Peyer's patch (tissue), 4 donors: ENCODE data around the gene LTO1. TPM values are rescaled to one million over a fixed set of nuclear protein-coding genes. Genes with fewer than 3 reads are reported as not detected.

ENCODE experiments used
- DNase-seq, 3 donors: peaks; one replicate each; pipeline ENCODE4 v3.0.0-alpha.2; 2017 to 2019
- H3K27ac ChIP-seq, 4 donors: fragments of 200-600 bp; sonication (generic); one replicate each; pipeline ENCODE4 v1.5.1; 2016 to 2019
- H3K27me3 ChIP-seq, 2 donors: fragments of 200-600 bp; sonication (generic); one replicate each; pipeline ENCODE4 v1.5.1; 2019
- H3K36me3 ChIP-seq, 3 donors: fragments of 200-600 bp; sonication (generic); one replicate each; pipeline ENCODE4 v1.5.1; 2016 to 2019
- H3K4me1 ChIP-seq, 4 donors: fragments of 200-600 bp; sonication (generic); one replicate each; pipeline ENCODE4 v1.5.1; 2016 to 2019
- H3K4me3 ChIP-seq, 4 donors: fragments of 200-600 bp; sonication (generic); 1 replicate in 3 of 4; 2 replicates in 1 of 4; pipeline ENCODE4 v1.5.1; 2016 to 2019; ENCODE audit warnings: mild to moderate bottlenecking in 1 of 4
- H3K9me3 ChIP-seq, 4 donors: fragments of 200-600 bp; sonication (generic); one replicate each; pipeline ENCODE4 v1.5.1; 2016 to 2019; ENCODE audit warnings: mild to moderate bottlenecking in 1 of 4
- CTCF ChIP-seq, 6 experiments: fragments of 450-650 bp in 4 of 6; fragments of 200-600 bp in 2 of 6; sonication (generic) in 1 of 6; IDR thresholded peaks; one replicate each; pipeline ENCODE4 v1.5.1; 2017 to 2019; ENCODE audit warnings: antibody characterized with exemption in 6 of 6, mild to moderate bottlenecking in 3 of 6, moderate library complexity in 1 of 6
- POLR2A ChIP-seq, 2 donors: fragments of 450-650 bp; IDR thresholded peaks; one replicate each; pipeline ENCODE4 v1.5.1; 2017; ENCODE audit warnings: antibody characterized with exemption in 2 of 2, mild to moderate bottlenecking in 2 of 2, moderate library complexity in 2 of 2
- total RNA-seq, 4 donors: library from RNA; depleted of rRNA; stranded (reverse); fragments of >200 nt; gene quantifications; one replicate each; pipeline ENCODE4 v1.1.0, GENCODE V29; 2016

Gene LTO1
- total RNA-seq, 4 donors from 2014 or later = 22.1 to 50.3 (median 36.6) TPM

- no peak for TF ChIP-seq CTCF (IDR thresholded peaks at IDR 0.05)
- no peak for TF ChIP-seq POLR2A (IDR thresholded peaks at IDR 0.05)
- Histone ChIP-seq H3K27me3 (no peaks in the 10 kb centered on the region), H3K36me3 (no peaks in the 10 kb centered on the region), H3K9me3 (no peaks in the 10 kb centered on the region), H3K4me3 (peak overlapping the region; percentile 15 to 65 (median 32)), H3K4me1 (peaks cover 2 to 57% (median 36%) of the 10 kb centered on the region in 4 donors), H3K27ac (peak overlapping the region in 3 of 4 donors; percentile 30 to 70 (median 42))
- peak in 1 of 3 donors; percentile 79 for DNase-seq
These were observed 36.9 kb downstream of the LTO1 start for GRCh38 chr11:69637941-69638871.

- peaks cover 2 to 57% (median 36%) of the 10 kb centered on the region in 4 donors for H3K4me1 ChIP-seq
- no peak overlapping the region for H3K27ac ChIP-seq
- no peaks in the 10 kb centered on the region for H3K36me3 ChIP-seq
- H3K9me3 ChIP-seq = no peaks in the 10 kb centered on the region
- peak overlapping the region in 3 of 4 donors; percentile 20 to 65 (median 50) for H3K4me3 ChIP-seq
- no peak for DNase-seq
- no peak for TF ChIP-seq CTCF (IDR thresholded peaks at IDR 0.05)
- TF ChIP-seq POLR2A (IDR thresholded peaks at IDR 0.05) = no peak
- H3K27me3 ChIP-seq = no peaks in the 10 kb centered on the region
These were observed 37.8 kb downstream of the LTO1 start for GRCh38 chr11:69637198-69637940.

GRCh38 chr11:69636512-69637197 is 38.5 kb downstream of the LTO1 start:
- peak in 2 of 3 donors; percentile 72 to 73 for DNase-seq
- no peaks in the 10 kb centered on the region for H3K9me3 ChIP-seq
- no peaks in the 10 kb centered on the region for H3K36me3 ChIP-seq
- TF ChIP-seq POLR2A (IDR thresholded peaks at IDR 0.05) (no peak), CTCF (IDR thresholded peaks at IDR 0.05) (peak in 1 of 6 experiments; percentile 9)
- H3K27ac ChIP-seq = no peak overlapping the region
- H3K4me3 ChIP-seq = peak overlapping the region in 3 of 4 donors; percentile 20 to 65 (median 50)
- H3K4me1 ChIP-seq = peaks cover 2 to 54% (median 36%) of the 10 kb centered on the region in 4 donors
- H3K27me3 ChIP-seq = no peaks in the 10 kb centered on the region

GRCh38 chr11:69635804-69636511 is 39.2 kb downstream of the LTO1 start:
- no peaks in the 10 kb centered on the region for H3K36me3 ChIP-seq
- peak overlapping the region in 2 of 4 donors; percentile 50 to 65 for H3K4me3 ChIP-seq
- DNase-seq = peak in 1 of 3 donors; percentile 19
- H3K27ac ChIP-seq = no peak overlapping the region
- H3K9me3 ChIP-seq = no peaks in the 10 kb centered on the region
- no peaks in the 10 kb centered on the region for H3K27me3 ChIP-seq
- H3K4me1 ChIP-seq = peaks cover 2 to 47% (median 35%) of the 10 kb centered on the region in 4 donors
- TF ChIP-seq CTCF (IDR thresholded peaks at IDR 0.05) = no peak
- TF ChIP-seq POLR2A (IDR thresholded peaks at IDR 0.05) = no peak
